Upper lobe of right lung (tissue), 1 donor: ENCODE measurements around the gene ERC1. TPM values are rescaled to one million over a fixed set of nuclear protein-coding genes. Genes with fewer than 3 reads are reported as not detected.

ENCODE experiments used
- ATAC-seq: fragments of 200-7000 bp; cut with Tn5 transposase; one replicate; pipeline ENCODE4 v1.9.1; 2020; ENCODE audit warnings: mild to moderate bottlenecking, moderate library complexity
- DNase-seq: peaks from one replicate; pipeline ENCODE4 v3.0.0-alpha.2; 2020
- H3K27ac ChIP-seq: fragments of 200-600 bp; one replicate; pipeline ENCODE4 v1.8.0; 2022
- H3K27me3 ChIP-seq: fragments of 200-600 bp; one replicate; pipeline ENCODE4 v1.8.0; 2022; ENCODE audit warnings: mild to moderate bottlenecking
- H3K36me3 ChIP-seq: fragments of 200-600 bp; one replicate; pipeline ENCODE4 v1.8.0; 2022
- H3K4me1 ChIP-seq: fragments of 200-600 bp; one replicate; pipeline ENCODE4 v1.8.0; 2022
- H3K4me3 ChIP-seq: fragments of 200-600 bp; one replicate; pipeline ENCODE4 v1.8.0; 2022; ENCODE audit warnings: mild to moderate bottlenecking
- H3K9me3 ChIP-seq: fragments of 200-600 bp; one replicate; pipeline ENCODE4 v1.8.0; 2022
- intact Hi-C: fragments of 100-400 bp; cut with DNase I; formaldehyde crosslinking; loops from one replicate; pipeline ENCODE4 v1.11.0; 2022
- total RNA-seq: library from RNA; stranded (reverse); fragmentation: NEBNext Ultra II Directional; extraction: Animal tissue kit (Norgen Biotek cat#: 25700); gene quantifications from one replicate; pipeline ENCODE4 v1.2.1, GENCODE V29; 2021
- TF ChIP-seq, protein P1 (sequence below): fragments of 200-600 bp; IDR thresholded peaks from one replicate; pipeline ENCODE4 v1.8.0; 2022; ENCODE audit warnings: antibody characterized with exemption
- donor health status: DM: no; HTN: yes; CAD: no; lungs with severe emphysema.

Gene ERC1
- total RNA-seq, 1 donor from 2014 or later = 54.3 TPM

DNA sequence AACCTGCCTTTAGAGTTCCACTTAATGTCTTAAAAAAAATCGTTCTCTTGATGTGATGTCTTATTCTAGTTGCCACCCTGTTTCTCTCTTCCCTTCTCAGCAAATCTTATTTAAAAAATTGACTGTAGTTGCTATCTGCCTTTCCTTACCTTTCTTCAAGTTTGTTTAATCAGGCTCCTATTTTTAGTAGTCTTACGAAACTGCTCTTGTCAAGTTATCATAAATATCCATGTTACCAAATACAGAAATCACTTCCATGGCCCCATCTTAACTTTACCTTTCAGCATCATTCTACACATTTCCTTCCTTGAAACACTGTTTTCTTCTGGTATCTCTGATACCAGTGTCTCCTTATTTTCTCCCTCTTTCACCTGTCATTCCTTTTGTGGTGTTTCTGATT lies 227.3 kb downstream of the ERC1 start:
- no peaks in the 10 kb centered on the region for H3K9me3 ChIP-seq
- intact Hi-C loops = no loop called here
- DNase-seq (no peak), ATAC-seq (no peak)
- H3K27me3 ChIP-seq = no peaks in the 10 kb centered on the region
- no peaks in the 10 kb centered on the region for H3K36me3 ChIP-seq
- H3K4me3 ChIP-seq = no peak overlapping the region
- H3K4me1 ChIP-seq = peaks cover 32% of the 10 kb centered on the region
- peak overlapping the region; percentile 56 for H3K27ac ChIP-seq
- TF ChIP-seq, protein P1, sequence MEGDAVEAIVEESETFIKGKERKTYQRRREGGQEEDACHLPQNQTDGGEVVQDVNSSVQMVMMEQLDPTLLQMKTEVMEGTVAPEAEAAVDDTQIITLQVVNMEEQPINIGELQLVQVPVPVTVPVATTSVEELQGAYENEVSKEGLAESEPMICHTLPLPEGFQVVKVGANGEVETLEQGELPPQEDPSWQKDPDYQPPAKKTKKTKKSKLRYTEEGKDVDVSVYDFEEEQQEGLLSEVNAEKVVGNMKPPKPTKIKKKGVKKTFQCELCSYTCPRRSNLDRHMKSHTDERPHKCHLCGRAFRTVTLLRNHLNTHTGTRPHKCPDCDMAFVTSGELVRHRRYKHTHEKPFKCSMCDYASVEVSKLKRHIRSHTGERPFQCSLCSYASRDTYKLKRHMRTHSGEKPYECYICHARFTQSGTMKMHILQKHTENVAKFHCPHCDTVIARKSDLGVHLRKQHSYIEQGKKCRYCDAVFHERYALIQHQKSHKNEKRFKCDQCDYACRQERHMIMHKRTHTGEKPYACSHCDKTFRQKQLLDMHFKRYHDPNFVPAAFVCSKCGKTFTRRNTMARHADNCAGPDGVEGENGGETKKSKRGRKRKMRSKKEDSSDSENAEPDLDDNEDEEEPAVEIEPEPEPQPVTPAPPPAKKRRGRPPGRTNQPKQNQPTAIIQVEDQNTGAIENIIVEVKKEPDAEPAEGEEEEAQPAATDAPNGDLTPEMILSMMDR = no peak

DNA sequence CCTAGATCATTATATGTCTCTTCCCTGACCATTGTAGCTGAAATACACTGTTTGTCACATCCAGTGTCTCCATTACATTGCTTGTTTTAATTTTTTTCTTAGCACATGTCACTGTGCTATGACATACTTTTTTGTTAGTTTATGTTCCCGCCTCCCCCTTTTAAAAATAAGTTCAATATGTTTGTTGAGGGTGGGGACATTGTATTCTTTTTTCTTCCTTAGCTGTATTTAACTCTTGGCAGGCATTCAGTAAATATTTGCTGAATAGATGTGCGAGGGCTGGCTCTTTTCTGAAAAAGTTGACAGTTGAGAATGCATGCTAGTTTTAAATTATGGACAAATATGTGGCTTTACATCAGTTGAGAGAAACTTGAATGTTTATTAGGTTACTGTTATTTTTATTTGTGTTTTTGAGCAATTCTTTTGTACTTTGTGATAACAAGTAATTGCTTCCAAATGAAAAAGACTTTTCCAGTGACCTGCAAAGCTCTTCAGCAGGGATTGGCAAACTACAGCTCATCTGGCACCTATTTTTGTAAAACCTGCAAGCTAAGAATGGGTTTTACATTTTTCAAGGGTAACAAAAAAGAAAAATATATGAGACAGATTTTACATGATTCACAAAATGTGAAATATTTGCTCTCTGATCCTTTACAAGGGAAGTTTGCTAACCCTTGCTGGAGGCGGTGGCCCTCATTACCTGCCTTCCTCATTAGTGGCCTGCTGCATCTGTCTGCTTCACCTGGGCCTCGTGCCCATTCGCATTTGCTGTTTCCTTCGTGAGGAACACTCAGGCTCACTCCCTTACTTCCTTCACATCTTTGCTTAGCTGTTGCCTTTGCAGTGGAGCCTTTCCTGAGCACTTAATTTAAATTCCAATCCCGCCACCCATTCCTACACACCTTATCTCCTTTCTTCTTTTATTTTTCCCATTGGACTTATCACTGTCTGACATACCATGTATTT lies 229.4 kb downstream of the ERC1 start:
- TF ChIP-seq, protein P1 = no peak
- intact Hi-C loops = no loop called here
- H3K27ac ChIP-seq = peak overlapping the region; percentile 31
- no peaks in the 10 kb centered on the region for H3K9me3 ChIP-seq
- peaks cover 32% of the 10 kb centered on the region for H3K4me1 ChIP-seq
- H3K36me3 ChIP-seq = no peaks in the 10 kb centered on the region
- ATAC-seq (peak; percentile 45), DNase-seq (no peak)
- no peaks in the 10 kb centered on the region for H3K27me3 ChIP-seq
- no peak overlapping the region for H3K4me3 ChIP-seq

DNA sequence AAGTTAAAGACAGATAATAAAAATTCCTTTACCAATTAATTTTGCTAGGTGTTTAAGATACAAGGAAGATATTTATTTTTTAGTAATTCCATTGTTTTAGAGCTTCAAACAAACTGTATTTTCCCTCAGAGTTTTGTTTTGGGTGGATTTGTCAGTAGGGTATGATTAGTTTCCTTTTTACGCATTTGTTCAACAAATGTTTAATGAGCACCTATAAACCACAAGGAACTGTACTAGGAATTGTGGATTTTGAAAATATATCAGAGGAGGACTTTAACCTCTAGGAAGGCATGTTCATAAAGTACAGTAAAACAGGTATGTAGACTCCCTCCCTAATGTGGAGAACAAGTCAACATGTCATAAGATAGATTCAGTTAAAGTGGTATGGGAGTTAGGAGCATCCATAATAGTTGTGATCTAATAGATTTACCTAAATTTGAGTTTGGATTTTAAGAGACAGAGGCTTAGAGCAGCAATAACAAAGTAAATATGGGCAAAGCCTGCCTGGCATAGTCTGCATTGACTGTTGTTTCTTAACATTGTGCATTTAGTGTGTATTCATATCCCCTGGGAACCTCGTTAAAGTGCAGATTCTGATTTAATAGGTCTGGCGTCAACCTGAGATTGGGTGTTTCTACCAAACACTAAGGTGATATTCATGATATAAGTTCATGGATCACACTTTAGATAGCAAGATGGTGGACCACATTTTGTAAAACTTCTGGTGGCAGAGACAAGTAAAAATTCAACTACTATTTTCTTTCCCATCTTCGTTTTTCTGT lies 232.0 kb downstream of the ERC1 start:
- H3K4me1 ChIP-seq = peaks cover 17% of the 10 kb centered on the region
- no peak for DNase-seq
- intact Hi-C loops = no loop called here
- no peaks in the 10 kb centered on the region for H3K27me3 ChIP-seq
- ATAC-seq = no peak
- no peak overlapping the region for H3K27ac ChIP-seq
- TF ChIP-seq, protein P1 = no peak
- H3K36me3 ChIP-seq = no peaks in the 10 kb centered on the region
- H3K9me3 ChIP-seq = no peaks in the 10 kb centered on the region
- no peak overlapping the region for H3K4me3 ChIP-seq

DNA sequence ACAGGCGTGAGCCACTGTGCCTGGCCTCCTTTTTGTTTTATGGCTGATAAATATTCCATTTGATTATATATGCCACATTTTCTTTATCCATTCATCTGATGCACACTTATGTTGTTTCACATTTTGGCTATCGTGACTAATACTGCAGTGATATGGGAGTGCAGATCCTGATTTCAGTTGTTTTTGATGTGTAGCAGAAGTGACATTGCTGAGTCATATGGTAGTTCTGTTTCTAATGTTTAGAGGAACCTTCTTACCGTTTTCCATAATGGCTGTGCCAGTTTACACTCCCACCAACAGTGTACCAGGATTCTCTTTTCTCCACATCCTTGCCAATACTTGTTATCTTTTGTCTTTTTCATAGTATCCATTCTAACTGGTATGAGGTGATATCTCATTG lies 235.9 kb downstream of the ERC1 start:
- Histone ChIP-seq H3K27ac (no peak overlapping the region), H3K27me3 (no peaks in the 10 kb centered on the region), H3K4me3 (no peak overlapping the region), H3K36me3 (no peaks in the 10 kb centered on the region), H3K9me3 (no peaks in the 10 kb centered on the region), H3K4me1 (no peaks in the 10 kb centered on the region)
- intact Hi-C loops = no loop called here
- DNase-seq = no peak
- TF ChIP-seq, protein P1 = no peak
- ATAC-seq = no peak

DNA sequence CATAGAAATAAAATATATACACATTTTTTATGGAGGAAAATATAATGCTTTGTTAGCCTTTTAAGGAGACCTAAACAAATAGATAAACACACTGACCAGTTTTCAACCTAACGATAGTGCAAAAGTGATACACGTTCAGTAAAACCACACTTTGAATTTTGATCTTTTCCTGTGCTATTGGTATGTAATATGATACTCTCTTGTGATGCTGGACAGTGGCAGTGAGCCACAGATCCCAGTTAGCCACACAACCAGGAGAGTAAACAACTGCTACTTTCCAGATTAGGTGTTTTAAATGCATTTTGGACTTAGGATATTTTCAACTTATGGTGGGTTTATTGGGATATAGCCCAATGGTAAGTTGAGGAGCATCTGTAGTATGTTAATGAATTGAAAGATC lies 243.1 kb downstream of the ERC1 start:
- DNase-seq (no peak), ATAC-seq (no peak)
- intact Hi-C loops = no loop called here
- no peak overlapping the region for H3K27ac ChIP-seq
- H3K27me3 ChIP-seq = no peaks in the 10 kb centered on the region
- H3K4me3 ChIP-seq = no peak overlapping the region
- no peaks in the 10 kb centered on the region for H3K9me3 ChIP-seq
- TF ChIP-seq, protein P1 = no peak
- no peaks in the 10 kb centered on the region for H3K4me1 ChIP-seq
- peaks cover 12% of the 10 kb centered on the region for H3K36me3 ChIP-seq
